Colonic mucosa (tissue), 4 donors: ENCODE measurements around the gene RAD51B. TPM values are rescaled to one million over a fixed set of nuclear protein-coding genes. Genes with fewer than 3 reads are reported as not detected.
A peak's percentile ranks its signal among the peaks of the same experiment; 100 is the strongest.

Source experiments
- DNase-seq: peaks from one replicate; pipeline ENCODE4 v3.0.0-alpha.2; 2020
- H3K27ac ChIP-seq: fragments of 200-600 bp; one replicate; pipeline ENCODE4 v1.8.0; 2021
- H3K27me3 ChIP-seq: fragments of 200-600 bp; one replicate; pipeline ENCODE4 v1.8.0; 2021
- H3K36me3 ChIP-seq: fragments of 200-600 bp; one replicate; pipeline ENCODE4 v1.8.0; 2021
- H3K4me1 ChIP-seq: fragments of 200-600 bp; one replicate; pipeline ENCODE4 v1.8.0; 2021; ENCODE audit warnings: mild to moderate bottlenecking
- H3K4me3 ChIP-seq: fragments of 200-600 bp; one replicate; pipeline ENCODE4 v1.8.0; 2021
- H3K9ac ChIP-seq, 2 donors: one replicate each; pipeline ENCODE4 v1.7.0; 2013; ENCODE audit warnings: control low read depth in 2 of 2, low read depth in 2 of 2, low read length in 2 of 2
- H3K9me3 ChIP-seq: fragments of 200-600 bp; one replicate; pipeline ENCODE4 v1.8.0; 2021
- intact Hi-C: fragments of 100-400 bp; cut with DNase I; formaldehyde crosslinking; loops from one replicate; pipeline ENCODE4 v1.14.1; 2022
- total RNA-seq, 2 donors: library from RNA; stranded (reverse); fragmentation: NEBNext Ultra II Directional in 1 of 2; extraction: Animal tissue kit (Norgen Biotek cat#: 25700) in 1 of 2; gene quantifications; one replicate each; pipeline ENCODE4 v1.2.1, GENCODE V29; 2021
- TF ChIP-seq, protein P1 (sequence below): fragments of 200-600 bp; IDR thresholded peaks from one replicate; pipeline ENCODE4 v1.8.0; 2022; ENCODE audit warnings: antibody characterized with exemption, mild to moderate bottlenecking
- donor health status: healthy.
- donor health status: DM: no; HTN: no; CAD: no.
- donor health status: DM: no; HTN: no; CAD: no.

RAD51B gene
- total RNA-seq, 2 donors from 2014 or later, result 12.7 to 22.0 TPM

GRCh38 chr14:68238976-68239375 lies 419.4 kb downstream of the RAD51B start:
- intact Hi-C loops, result no loop called here
- DNase-seq, result no peak
- Histone ChIP-seq H3K27me3 (no peaks in the 10 kb centered on the region), H3K4me3 (no peak overlapping the region), H3K27ac (peak overlapping the region; percentile 71), H3K36me3 (no peaks in the 10 kb centered on the region), H3K9ac (no peak overlapping the region), H3K9me3 (no peaks in the 10 kb centered on the region), H3K4me1 (peaks cover 8% of the 10 kb centered on the region)
- TF ChIP-seq, protein P1, sequence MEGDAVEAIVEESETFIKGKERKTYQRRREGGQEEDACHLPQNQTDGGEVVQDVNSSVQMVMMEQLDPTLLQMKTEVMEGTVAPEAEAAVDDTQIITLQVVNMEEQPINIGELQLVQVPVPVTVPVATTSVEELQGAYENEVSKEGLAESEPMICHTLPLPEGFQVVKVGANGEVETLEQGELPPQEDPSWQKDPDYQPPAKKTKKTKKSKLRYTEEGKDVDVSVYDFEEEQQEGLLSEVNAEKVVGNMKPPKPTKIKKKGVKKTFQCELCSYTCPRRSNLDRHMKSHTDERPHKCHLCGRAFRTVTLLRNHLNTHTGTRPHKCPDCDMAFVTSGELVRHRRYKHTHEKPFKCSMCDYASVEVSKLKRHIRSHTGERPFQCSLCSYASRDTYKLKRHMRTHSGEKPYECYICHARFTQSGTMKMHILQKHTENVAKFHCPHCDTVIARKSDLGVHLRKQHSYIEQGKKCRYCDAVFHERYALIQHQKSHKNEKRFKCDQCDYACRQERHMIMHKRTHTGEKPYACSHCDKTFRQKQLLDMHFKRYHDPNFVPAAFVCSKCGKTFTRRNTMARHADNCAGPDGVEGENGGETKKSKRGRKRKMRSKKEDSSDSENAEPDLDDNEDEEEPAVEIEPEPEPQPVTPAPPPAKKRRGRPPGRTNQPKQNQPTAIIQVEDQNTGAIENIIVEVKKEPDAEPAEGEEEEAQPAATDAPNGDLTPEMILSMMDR, result no peak

DNA sequence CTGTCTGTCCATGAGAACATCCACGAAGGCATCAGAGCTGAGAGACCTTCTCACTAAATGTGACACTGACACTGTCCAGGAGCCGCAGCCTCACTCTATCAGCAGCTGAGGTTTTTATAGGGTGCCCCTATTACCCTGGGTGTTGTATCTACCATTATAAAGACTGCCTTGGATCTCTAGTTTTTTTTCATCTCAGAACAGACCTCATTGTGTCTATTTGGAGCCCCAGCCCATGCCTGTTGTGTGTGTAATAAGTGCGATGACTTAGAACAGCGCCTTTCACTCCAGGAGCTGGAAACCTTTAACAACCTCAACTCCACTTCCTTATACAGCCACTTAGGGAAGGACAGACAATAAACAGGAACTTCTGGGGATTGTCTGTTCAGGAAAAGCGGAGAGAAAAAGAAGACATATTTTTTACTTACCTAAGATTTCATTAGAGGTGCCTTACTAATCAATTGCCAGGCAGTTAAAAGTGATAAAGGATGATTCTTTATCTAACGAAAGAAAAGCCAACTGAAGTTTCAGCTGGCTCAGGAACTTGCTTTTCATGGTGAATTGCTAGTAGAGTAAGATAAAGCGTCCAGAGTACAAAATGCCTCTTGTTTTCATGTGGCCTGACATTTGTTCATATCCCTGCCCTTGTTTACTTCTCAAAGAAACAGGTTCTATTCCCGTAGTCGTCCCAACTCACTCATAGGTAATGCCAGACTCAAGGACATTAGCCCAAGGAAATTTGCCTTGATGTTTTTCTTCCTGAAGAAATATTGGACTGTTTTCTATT lies 420.6 kb downstream of the RAD51B start:
- Histone ChIP-seq H3K4me1 (peaks cover 8% of the 10 kb centered on the region), H3K27me3 (no peaks in the 10 kb centered on the region), H3K9ac (peak overlapping the region in 1 of 2 donors; percentile 53), H3K36me3 (no peaks in the 10 kb centered on the region), H3K9me3 (no peaks in the 10 kb centered on the region), H3K4me3 (no peak overlapping the region), H3K27ac (peak overlapping the region; percentile 71)
- DNase-seq, result no peak
- TF ChIP-seq, protein P1, result no peak
- intact Hi-C loops, result loop anchor here (10.0 kb wide), 1 partner anchor 545 kb away; no protein-coding TSS in a partner anchor

- H3K27me3 ChIP-seq, result no peaks in the 10 kb centered on the region
- H3K4me1 ChIP-seq, result peaks cover 5% of the 10 kb centered on the region
- no peak for DNase-seq
- intact Hi-C loops, result loop anchor here (10.0 kb wide), 1 partner anchor 543 kb away; no protein-coding TSS in a partner anchor
- no peaks in the 10 kb centered on the region for H3K36me3 ChIP-seq
- peak overlapping the region in 1 of 2 donors; percentile 30 for H3K9ac ChIP-seq
- no peak overlapping the region for H3K4me3 ChIP-seq
- H3K27ac ChIP-seq, result peak overlapping the region; percentile 71
- no peaks in the 10 kb centered on the region for H3K9me3 ChIP-seq
- TF ChIP-seq, protein P1, result no peak
Observed at GRCh38 chr14:68241862-68242487, 422.4 kb downstream of the RAD51B start.

GRCh38 chr14:68243450-68244010 lies 424.0 kb downstream of the RAD51B start:
- TF ChIP-seq, protein P1, result no peak
- peaks cover 12% of the 10 kb centered on the region for H3K4me1 ChIP-seq
- no peak overlapping the region for H3K9ac ChIP-seq

DNA sequence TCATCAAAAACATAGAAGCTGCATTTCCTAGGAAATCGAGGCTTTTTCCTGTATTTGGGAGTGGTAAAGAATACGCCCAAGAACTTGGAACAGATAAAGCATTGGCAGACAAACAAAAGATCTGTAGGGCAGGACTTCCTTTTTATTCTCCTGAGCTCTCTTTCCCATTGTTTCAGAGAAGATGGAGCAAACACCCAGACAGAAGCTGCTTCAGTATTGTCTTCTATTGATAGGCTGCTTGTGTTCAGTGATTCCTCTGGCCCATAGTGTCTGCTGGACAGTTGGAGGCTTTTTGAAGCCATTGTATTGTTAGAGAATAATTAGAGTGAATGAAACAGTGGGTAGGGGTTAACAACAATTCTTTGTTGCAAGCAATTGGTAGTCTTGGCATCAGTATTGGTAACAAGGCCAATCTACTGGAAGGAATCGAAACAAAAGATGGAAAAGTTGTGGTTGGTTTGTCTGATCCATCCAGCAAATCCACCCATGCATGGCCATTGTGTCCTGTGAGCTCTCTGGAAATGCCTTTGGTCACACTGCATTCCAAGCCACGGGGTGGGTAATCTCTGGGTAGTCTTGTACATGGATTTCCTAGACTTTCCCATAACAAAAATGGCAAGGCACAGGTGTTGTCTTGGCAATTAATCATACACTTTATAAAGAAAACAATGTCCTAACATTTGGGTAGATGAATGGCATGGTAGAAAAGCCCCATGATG lies 424.8 kb downstream of the RAD51B start:
- Histone ChIP-seq H3K9me3 (no peaks in the 10 kb centered on the region), H3K36me3 (no peaks in the 10 kb centered on the region), H3K4me3 (no peak overlapping the region), H3K27me3 (no peaks in the 10 kb centered on the region), H3K4me1 (peaks cover 16% of the 10 kb centered on the region), H3K27ac (peak overlapping the region; percentile 75), H3K9ac (no peak overlapping the region)
- TF ChIP-seq, protein P1, result no peak
- intact Hi-C loops, result loop anchor here (10.0 kb wide), 1 partner anchor 540 kb away; no protein-coding TSS in a partner anchor
- no peak for DNase-seq

More at GRCh38 chr14:68243450-68244010, 424.0 kb downstream of the RAD51B start:
- H3K9me3 ChIP-seq, result no peaks in the 10 kb centered on the region
- no peak overlapping the region for H3K4me3 ChIP-seq
- no peaks in the 10 kb centered on the region for H3K36me3 ChIP-seq
- intact Hi-C loops, result loop anchor here (10.0 kb wide), 1 partner anchor 541 kb away; no protein-coding TSS in a partner anchor
- H3K27ac ChIP-seq, result peak overlapping the region; percentile 64
- DNase-seq, result no peak
- H3K27me3 ChIP-seq, result no peaks in the 10 kb centered on the region
